K562 (cell line): ENCODE data around the gene RDM1. TPM values are rescaled to one million over a fixed set of nuclear protein-coding genes. Genes with fewer than 3 reads are reported as not detected.

Experiments used
- ATAC-seq: fragments of 200-7000 bp; cut with Tn5 transposase; 3 replicates; pipeline ENCODE4 v1.9.1; 2020; ENCODE audit warnings: moderate library complexity
- BruUV-seq: library from RNA; stranded (reverse); fragments of 400-500 nt; replicated peaks from 2 replicates; lab custom pipeline; 2021; lab: Mats Ljungman, UMichigan
- CTCF ChIA-PET: fragments of 300-600 bp; formaldehyde crosslinking; extraction: SDS; loops from one replicate; lab custom pipeline; 2021; ENCODE audit warnings: low intra/inter-chr PET ratio; lab: Yijun Ruan, JAX
- POLR2A ChIA-PET: fragments of 300-600, 350-650 bp; sonication (Branson Sonifier 250); formaldehyde crosslinking; extraction: SDS; loops from one replicate; lab custom pipeline; 2021; ENCODE audit warnings: antibody characterized with exemption, inconsistent platforms; lab: Yijun Ruan, JAX
- DNase-seq, 4 experiments: peaks; one replicate each; pipeline versions ENCODE4 v3.0.0 to v3.0.0-alpha.2; 2011 to 2018; ENCODE audit warnings: low spot score in 3 of 4, mixed read lengths in 3 of 4; ENCODE audit errors: extremely low read depth in 1 of 4
- FAIRE-seq: peaks from 2 replicates; lab custom pipeline; 2011; peaks lifted over from hg19 to GRCh38; lab: Jason Lieb, UNC
- H2AFZ ChIP-seq: 2 replicates; pipeline ENCODE4 v1.6.0; 2011; ENCODE audit warnings: low read depth, low read length, control low read depth, inconsistent platforms
- H3K27ac ChIP-seq: fragments of 200-600 bp; 3 replicates; pipeline ENCODE4 v1.8.0; 2011; ENCODE audit warnings: low read depth, mild to moderate bottlenecking, control low read depth, inconsistent platforms, low read length, moderate library complexity, mixed read lengths; ENCODE audit errors: extremely low read depth
- H3K27me3 ChIP-seq, 2 experiments: fragments of 300-600 bp in 1 of 2; 2 replicates in 1 of 2; 3 replicates in 1 of 2; pipeline versions ENCODE4 v1.6.0 to v1.8.0; 2011; ENCODE audit warnings: inconsistent platforms in 2 of 2, low read length in 2 of 2, mild to moderate bottlenecking in 1 of 2, mixed read lengths in 1 of 2, moderate library complexity in 1 of 2; ENCODE audit not compliant: control insufficient read depth in 2 of 2, insufficient read depth in 2 of 2
- H3K36me3 ChIP-seq: fragments of 300-600 bp; 3 replicates; pipeline ENCODE4 v1.8.0; 2011; ENCODE audit warnings: mild to moderate bottlenecking, low read length, inconsistent platforms; ENCODE audit not compliant: control insufficient read depth, insufficient read depth
- H3K4me1 ChIP-seq, 2 experiments: fragments of 200-600 bp in 1 of 2; replicated peaks in 1 of 2; 2 replicates in 1 of 2; 3 replicates in 1 of 2; pipeline versions ENCODE4 v1.5.1 to v1.8.0; 2011; ENCODE audit warnings: inconsistent platforms in 2 of 2, low read length in 2 of 2, mild to moderate bottlenecking in 1 of 2, mixed read lengths in 1 of 2, moderate library complexity in 1 of 2; ENCODE audit not compliant: control insufficient read depth in 2 of 2, insufficient read depth in 2 of 2
- H3K4me2 ChIP-seq: 2 replicates; pipeline ENCODE4 v1.6.1; 2011; ENCODE audit warnings: low read length, control low read depth, inconsistent platforms, mixed read lengths; ENCODE audit not compliant: insufficient read depth
- H3K4me3 ChIP-seq: fragments of 200-600 bp; sonication (generic), shearing (Covaris generic); 2 replicates; pipeline ENCODE4 v1.5.1; 2016; ENCODE audit warnings: control low read depth, inconsistent platforms
- H3K79me2 ChIP-seq: fragments of 200-600 bp; 3 replicates; pipeline ENCODE4 v1.8.0; 2011; ENCODE audit warnings: low read length, inconsistent platforms; ENCODE audit not compliant: control insufficient read depth, insufficient read depth
- H3K9ac ChIP-seq, 2 experiments: 2 replicates each; pipeline versions ENCODE4 v1.6.0 to v1.6.1; 2011; ENCODE audit warnings: low read depth in 2 of 2, low read length in 2 of 2, control low read depth in 1 of 2, inconsistent platforms in 1 of 2, mild to moderate bottlenecking in 1 of 2, mixed read lengths in 1 of 2; ENCODE audit not compliant: insufficient read depth in 1 of 2
- H3K9me1 ChIP-seq: one replicate; pipeline ENCODE4 v1.6.0; 2011; ENCODE audit warnings: inconsistent platforms, mild to moderate bottlenecking, low read length, moderate library complexity; ENCODE audit not compliant: control insufficient read depth, insufficient read depth
- H3K9me3 ChIP-seq: replicated peaks from 2 replicates; pipeline ENCODE4 v1.5.1; 2011; ENCODE audit warnings: low read depth, low read length, inconsistent platforms; ENCODE audit not compliant: control insufficient read depth, insufficient read depth
- H4K20me1 ChIP-seq: replicated peaks from 2 replicates; pipeline ENCODE4 v1.6.1; 2011; ENCODE audit warnings: low read length, inconsistent platforms, mixed read lengths; ENCODE audit not compliant: control insufficient read depth, insufficient read depth
- ADNP ChIP-seq: fragments of 200-800 bp; sonication (Bioruptor generic); IDR thresholded peaks from 2 replicates; pipeline ENCODE4 v1.6.1; 2016; ENCODE audit warnings: missing genetic modification characterization, missing compliant biosample characterization
- HDAC6 ChIP-seq: IDR thresholded peaks from 2 replicates; pipeline ENCODE4 v1.6.1; 2012; ENCODE audit warnings: low read depth, mild to moderate bottlenecking, control low read depth, inconsistent platforms, low read length, moderate library complexity
- POLR3G ChIP-seq: IDR thresholded peaks from 2 replicates; pipeline ENCODE4 v1.6.1; 2011; ENCODE audit not compliant: insufficient read length, insufficient replicate concordance; ENCODE audit errors: extremely low read depth
- WGBS: fragments of 100-300 bp; shearing (Covaris generic); methylation state at CpG from one replicate; pipeline ENCODE4 v1.1.6; 2016; ENCODE audit warnings: low coverage, mixed read lengths; ENCODE audit not compliant: insufficient coverage; ENCODE audit errors: missing lambda C conversion rate; 5-methylcytosine and 5-hydroxymethylcytosine counted together
- in situ Hi-C: fragments of 300-500 bp; cut with MboI; formaldehyde crosslinking; loops from 4 replicates; pipeline ENCODE4 v1.15.0; 2018; ENCODE audit warnings: inconsistent platforms, mixed read lengths
- intact Hi-C: fragments of 100-400 bp; cut with micrococcal nuclease; formaldehyde crosslinking; loops from 2 replicates; pipeline ENCODE4 v1.14.2; 2022
- polyA plus RNA-seq, 8 experiments: library from polyadenylated mRNA; depleted of rRNA in 4 of 8; stranded (reverse) in 5 of 8; unstranded in 3 of 8; fragments of >200 nt; fragmentation: Nextera tagmentation in 2 of 8; fragmentation: Illumina TruSeq in 1 of 8; extraction: Ambion mirVana in 2 of 8; extraction: Trizol in 1 of 8; gene quantifications; 2 replicates each; pipeline versions ENCODE4 v1.2.1 to v1.2.3, GENCODE V29; 2011 to 2014; ENCODE audit warnings: inconsistent platforms in 1 of 8, missing spikeins in 1 of 8
- total RNA-seq, 7 experiments: library from RNA; depleted of rRNA in 6 of 7; stranded (reverse); fragments of >200 nt in 6 of 7; fragmentation: Illumina TruSeq in 2 of 7; extraction: Trizol in 2 of 7; gene quantifications; 2 replicates each; pipeline versions ENCODE4 v1.2.1 to v1.2.3, GENCODE V29; 2011 to 2021; ENCODE audit warnings: low replicate concordance in 1 of 7
- TF ChIP-seq, protein P1 (sequence below): fragments of 250-450 bp; sonication (Bioruptor Pico); IDR thresholded peaks from 2 replicates; pipeline ENCODE4 v1.8.0; 2022; ENCODE audit warnings: inconsistent platforms
- TF ChIP-seq, protein P2 (sequence below), 2 experiments: fragments of 450-650 bp; conservative IDR thresholded peaks; 2 replicates each; pipeline ENCODE4 v1.6.1; 2017; ENCODE audit warnings: mild to moderate bottlenecking in 2 of 2, moderate library complexity in 2 of 2

The RDM1 gene
- total and polyA plus RNA-seq, 9 of the 15 experiments (the other 6 are each of a cell fraction or from before 2014, with no cell fraction given): 2.5 to 11.2 (median 5.4) TPM

DNA sequence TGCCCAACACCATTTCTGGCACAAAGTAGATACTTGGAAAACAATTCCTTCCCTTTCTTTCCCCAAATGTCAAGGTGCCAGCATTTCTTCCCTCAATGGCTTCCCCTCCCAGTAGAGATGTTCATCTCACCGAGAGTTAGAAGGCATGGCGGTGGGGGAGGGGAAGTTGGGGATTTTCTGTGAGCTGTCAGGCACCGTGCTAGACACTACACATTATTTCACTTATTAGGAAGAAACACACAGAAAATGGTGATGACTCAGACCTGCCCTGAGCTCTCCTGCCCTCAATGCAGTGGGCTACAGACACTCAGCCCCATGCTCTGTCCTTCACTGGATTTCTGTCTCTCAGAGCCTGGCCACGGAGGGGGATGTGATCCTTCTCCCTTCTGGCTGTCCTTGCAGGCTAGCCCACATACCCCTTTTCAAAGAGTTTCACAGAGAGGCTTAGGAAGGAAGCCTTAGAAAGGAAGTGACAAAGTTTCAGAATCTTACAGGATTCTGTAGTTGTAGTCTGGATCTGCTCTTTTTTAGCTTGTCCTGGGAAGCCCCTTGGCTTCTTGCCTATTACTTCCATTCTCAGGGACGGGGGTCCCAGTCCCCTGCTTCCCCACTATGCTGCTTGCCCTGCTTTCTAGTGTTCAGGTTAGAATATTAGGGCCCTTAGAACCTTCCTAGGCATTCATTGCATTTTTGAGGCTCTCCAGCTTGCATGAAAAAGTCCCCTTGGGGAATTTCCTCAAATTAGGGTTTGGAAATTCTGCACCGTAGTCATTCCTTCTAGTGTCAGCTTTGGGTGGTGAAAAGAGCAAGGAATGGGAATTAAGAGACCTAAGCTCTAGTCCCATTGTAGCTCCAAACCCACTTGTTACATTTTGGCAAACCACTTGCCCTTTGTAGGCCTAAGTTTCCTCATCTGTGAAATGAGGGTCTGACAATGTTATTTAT, 38.2 kb downstream of the RDM1 start:
- intact Hi-C loops (no loop called here), in situ Hi-C loops (no loop called here)
- no peaks in the 10 kb centered on the region for H4K20me1 ChIP-seq
- DNase-seq (no peak), FAIRE-seq (no peak), ATAC-seq (no peak)
- H3K4me3 ChIP-seq: no peak overlapping the region
- BruUV-seq: no TSS peak
- H3K9me3 ChIP-seq: no peaks in the 10 kb centered on the region
- no peaks in the 10 kb centered on the region for H3K36me3 ChIP-seq
- WGBS: 42% methylated on average over 6 of the region's 6 CpGs
- H3K27ac ChIP-seq: no peak overlapping the region
- no peak overlapping the region for H3K9ac ChIP-seq
- peaks cover 0 to 14% of the 10 kb centered on the region in 2 experiments; a peak in 3 of 5 replicates for H3K4me1 ChIP-seq
- no peaks in the 10 kb centered on the region for H3K9me1 ChIP-seq
- no peaks in the 10 kb centered on the region for H3K79me2 ChIP-seq
- ChIA-PET POLR2A (interaction anchor here (1.5 kb wide), 1 partner anchor 10 kb away, joined by 6 read pairs; no protein-coding TSS in a partner anchor), CTCF (no interaction called here)
- no peak overlapping the region for H3K4me2 ChIP-seq
- TF ChIP-seq POLR3G: no peak
- TF ChIP-seq, protein P1, sequence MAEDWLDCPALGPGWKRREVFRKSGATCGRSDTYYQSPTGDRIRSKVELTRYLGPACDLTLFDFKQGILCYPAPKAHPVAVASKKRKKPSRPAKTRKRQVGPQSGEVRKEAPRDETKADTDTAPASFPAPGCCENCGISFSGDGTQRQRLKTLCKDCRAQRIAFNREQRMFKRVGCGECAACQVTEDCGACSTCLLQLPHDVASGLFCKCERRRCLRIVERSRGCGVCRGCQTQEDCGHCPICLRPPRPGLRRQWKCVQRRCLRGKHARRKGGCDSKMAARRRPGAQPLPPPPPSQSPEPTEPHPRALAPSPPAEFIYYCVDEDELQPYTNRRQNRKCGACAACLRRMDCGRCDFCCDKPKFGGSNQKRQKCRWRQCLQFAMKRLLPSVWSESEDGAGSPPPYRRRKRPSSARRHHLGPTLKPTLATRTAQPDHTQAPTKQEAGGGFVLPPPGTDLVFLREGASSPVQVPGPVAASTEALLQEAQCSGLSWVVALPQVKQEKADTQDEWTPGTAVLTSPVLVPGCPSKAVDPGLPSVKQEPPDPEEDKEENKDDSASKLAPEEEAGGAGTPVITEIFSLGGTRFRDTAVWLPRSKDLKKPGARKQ (CRISPR knock-in tag): no peak
- TF ChIP-seq ADNP (tag): no peak
- no peak for TF ChIP-seq HDAC6
- TF ChIP-seq, protein P2, sequence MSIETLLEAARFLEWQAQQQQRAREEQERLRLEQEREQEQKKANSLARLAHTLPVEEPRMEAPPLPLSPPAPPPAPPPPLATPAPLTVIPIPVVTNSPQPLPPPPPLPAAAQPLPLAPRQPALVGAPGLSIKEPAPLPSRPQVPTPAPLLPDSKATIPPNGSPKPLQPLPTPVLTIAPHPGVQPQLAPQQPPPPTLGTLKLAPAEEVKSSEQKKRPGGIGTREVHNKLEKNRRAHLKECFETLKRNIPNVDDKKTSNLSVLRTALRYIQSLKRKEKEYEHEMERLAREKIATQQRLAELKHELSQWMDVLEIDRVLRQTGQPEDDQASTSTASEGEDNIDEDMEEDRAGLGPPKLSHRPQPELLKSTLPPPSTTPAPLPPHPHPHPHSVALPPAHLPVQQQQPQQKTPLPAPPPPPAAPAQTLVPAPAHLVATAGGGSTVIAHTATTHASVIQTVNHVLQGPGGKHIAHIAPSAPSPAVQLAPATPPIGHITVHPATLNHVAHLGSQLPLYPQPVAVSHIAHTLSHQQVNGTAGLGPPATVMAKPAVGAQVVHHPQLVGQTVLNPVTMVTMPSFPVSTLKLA (conservative IDR thresholded peaks at IDR 0.05): no peak
- peak overlapping the region; percentile 62 for H2AFZ ChIP-seq
- H3K27me3 ChIP-seq: no peaks in the 10 kb centered on the region
